ENCODE data around the gene C1orf35.
"Not testable (repeated sequence)": the region's sequence is repeated elsewhere in the genome, so short reads cannot be mapped to it uniquely, and the experiment has no call there.

The C1orf35 gene

DNA sequence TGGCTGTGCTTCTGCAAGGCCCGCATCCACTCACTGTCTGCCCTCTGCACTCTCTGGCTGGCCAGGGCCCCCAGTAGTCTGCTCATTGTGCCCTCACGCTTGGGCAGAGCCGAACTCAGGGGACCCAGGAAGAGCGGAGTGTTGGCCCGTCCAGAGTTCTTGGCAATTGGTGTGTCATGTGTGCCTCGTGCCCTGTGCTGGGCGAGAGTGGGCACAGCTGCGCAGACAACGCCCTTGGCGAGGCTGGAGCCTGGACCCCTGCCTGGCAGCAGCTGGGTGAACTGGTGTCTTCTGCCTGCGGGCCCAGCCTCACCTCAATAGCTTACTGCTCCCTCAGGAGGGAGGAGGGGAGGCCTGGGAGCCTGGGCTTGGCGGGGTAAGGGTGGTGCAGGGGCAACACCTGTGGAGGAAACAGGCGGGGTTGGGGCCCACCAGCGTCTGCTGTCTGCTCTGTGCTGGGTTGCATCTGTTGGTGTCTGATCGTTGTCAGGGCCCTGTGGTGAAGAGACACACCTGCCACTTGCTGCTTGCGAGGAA is 39.1 kb upstream of the C1orf35 start:
- no peak for DNase-seq

DNA sequence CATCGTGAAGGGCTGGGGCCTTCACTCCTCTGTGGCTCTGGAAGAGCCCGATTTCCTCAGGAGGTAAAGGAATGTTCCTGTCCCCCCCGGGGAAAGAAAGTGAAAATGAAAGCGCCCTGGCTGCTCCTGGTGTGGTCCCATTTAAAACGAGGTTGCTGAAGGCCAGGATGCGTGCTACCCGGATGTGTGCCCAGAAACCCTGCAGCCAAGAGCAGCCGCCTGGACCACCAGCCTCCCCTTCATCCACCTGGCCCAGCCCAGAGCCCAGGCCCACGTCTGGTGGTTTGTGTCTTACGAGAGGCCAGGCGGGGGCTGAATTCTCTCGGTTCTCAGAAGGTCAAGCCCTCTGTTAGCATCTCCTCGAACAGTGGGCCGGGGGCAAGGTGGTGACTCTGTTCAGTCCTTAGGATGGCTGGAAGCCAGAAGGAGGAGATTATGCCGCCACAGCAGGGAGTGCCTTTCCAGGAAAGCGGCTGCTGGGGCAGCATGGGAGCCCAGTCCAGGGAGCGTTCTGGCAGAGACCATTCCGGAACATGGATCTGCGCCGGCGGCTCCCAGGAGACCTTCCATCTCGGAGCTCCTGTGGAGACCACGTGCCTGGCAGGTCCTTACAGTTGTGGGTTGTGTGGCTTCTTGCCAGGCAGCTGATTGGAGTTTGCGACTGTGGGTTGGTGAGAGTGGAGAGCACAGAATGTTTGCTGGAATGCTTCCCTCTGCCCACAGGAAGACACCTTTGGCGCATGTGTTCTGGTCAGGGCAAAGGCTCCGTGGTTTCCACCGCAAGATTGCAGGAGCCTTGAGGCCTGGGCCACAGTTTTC is 38.3 kb upstream of the C1orf35 start:
- peak in 1 of 2 donors; percentile 43 for DNase-seq

DNA sequence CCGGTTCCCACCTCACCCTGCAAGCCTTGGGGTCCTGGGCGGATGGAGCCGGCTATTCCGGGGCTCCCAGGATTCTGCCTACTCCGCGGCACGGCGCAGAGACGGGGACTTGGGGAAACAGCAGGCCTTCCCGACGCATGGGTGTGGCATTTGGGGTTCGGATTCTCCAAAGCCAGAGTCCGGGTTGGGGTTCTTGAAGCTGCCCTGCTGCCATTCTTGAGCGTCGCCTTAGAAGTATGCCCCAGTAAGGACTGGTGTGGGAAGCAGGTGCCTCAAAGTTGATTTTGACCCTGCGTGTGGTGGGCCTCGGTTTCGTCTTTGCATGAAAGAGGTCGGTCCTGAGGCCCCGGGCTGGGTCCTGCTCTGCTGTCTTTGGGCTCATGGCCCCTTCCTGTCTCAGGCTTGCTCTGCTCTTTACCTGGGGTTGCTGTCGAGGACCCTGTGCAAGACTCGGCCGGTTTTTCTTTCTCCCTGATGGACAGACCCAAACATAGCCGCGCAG is 37.6 kb upstream of the C1orf35 start:
- no peak for DNase-seq

DNA sequence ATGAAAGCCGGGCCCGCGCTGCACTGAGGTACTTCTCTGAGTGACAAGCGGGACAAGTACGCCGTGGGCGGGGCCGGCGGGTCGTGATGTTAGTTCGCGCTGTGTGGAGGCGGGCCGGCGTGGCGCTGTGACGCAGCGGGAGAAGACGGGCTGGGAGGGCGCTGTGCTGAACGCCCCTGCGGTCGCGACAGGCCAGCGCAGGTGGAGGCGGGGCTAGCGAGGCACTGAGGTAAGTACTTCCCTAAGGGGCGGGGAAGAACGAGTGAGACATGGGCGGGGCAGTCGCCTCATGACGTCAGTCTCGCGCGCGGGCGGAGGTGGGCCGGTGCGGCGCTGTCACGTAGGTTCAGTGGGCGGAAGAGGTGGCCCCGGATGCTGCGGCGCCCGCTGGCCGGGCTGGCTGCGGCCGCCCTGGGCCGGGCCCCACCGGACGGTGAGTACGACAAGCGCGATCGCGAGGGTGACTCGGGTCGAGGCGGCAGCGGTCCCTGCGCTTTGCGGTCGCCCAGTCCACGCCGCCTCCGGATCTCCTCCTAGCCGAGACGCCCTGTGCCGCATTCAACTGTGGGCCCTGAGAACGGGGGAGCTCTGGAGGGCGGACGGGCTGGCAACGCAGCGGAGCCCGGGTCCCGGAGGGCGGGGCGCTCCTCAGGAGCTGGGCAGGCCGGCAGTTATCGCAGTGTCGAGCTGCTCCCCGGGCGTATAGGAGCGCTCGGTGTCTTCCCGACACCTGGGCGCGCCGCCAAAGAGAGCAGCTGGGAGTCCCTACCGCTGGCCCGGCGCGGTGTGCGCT is 37.0 kb upstream of the C1orf35 start, which contains the start of gene GUK1:
Gene GUK1, plus strand, starts transcription at position 349 of the 793 bp plus-strand sequence. Its CDS starts 24 bp downstream, at position 373.
- DNase-seq, result peak; percentile 100

DNA sequence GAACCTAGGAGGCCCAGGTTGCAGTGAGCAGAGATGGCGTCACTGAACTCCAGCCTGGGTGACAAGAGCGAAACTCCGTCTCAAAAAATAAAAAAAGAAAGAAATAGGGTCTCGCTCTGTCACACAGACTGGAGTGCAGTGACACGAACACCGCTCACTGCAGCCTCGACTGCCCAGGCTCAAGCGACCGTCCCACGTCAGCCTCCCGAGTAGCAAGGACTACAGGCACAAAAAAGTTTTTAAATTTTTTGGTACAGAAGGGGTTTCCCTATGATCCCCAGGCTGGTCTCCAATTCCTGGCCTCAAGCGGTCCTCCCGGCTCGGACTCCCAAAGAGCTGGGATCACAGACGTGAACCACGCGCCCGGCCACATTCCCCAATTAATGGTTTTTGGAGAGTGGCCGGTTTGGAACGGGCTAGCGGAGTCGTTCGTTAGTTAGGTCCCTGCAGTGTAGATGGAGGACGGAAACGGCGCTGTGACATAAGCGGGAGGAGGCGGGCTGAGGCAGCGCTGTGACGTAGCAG is 36.3 kb upstream of the C1orf35 start:
- peak in 1 of 2 donors; percentile 28 for DNase-seq

DNA sequence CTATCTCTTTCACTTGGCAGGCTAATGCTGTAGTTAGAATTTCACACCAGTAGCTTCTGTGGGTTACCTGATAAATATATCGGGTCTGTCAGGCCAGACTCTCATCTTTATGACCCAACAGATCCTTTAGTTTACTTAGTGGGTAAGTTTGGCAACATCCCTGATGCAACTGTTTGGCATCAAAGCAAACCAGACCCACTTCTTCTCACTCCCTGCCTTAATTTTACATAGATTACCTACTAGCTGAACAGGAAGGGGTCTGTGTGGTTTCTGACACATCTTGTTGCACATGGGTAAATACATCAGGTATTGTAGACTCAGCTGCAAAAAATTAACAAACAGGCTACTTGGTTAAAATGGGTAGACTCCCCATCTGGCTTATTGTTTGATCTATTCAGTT is 33.8 kb upstream of the C1orf35 start:
- DNase-seq, result no peak

DNA sequence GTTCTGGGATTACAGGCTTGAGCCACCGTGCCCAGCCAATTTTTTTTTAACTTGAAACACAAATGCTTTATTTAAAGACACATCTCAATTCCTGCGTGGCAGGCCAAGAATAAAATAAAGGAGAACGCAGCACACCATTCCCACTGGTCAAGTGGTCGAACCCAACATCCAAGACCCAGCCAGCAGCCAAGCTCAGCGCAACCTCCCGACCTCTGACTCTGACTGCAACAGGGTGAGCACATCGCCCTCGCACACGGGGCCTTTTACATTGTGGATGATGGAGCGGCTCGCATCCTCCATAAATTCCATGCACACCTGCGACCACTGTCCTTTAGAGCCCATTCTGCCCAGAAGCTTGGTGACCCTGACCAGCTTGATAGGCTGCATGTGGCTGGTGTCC is 31.5 kb upstream of the C1orf35 start:
- no peak for DNase-seq

DNA sequence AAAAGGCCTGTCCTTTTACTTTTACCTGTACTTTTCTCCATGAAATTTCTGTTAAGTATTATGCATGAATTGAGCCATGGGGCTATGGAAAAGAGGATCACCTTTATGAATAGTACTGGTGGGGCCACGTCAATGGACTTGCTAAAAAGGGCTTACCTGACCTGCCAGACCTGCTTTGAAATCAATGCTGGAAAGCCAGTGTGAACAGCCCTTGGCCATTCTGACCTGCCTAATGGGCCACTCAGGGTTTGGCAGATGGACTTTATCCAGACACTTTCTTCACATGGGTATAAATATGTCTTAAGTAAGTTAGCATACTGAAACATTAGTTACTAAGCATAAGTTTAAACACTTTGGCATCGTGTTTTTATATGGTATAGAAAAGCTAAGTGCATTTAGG is 28.6 kb upstream of the C1orf35 start:
- no peak for DNase-seq

DNA sequence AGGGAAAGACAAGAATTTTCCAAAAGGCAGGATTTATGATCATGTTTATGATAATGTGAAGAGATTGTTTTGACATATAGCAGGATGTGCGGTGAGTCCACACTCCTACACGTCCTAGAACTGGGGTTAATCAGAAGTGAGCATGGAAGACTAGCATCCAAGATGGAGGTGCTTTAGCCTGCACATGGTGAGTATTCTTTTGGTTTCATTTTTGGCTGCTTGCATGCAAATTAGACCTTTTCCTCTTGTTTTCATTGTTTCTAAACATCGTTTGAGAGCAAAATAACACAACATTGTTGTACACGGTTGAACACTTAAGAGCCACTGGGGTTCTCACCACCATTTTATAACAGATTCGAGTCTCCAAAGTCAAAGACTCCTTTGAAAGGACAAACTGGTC is 22.1 kb upstream of the C1orf35 start:
- DNase-seq, result no peak

DNA sequence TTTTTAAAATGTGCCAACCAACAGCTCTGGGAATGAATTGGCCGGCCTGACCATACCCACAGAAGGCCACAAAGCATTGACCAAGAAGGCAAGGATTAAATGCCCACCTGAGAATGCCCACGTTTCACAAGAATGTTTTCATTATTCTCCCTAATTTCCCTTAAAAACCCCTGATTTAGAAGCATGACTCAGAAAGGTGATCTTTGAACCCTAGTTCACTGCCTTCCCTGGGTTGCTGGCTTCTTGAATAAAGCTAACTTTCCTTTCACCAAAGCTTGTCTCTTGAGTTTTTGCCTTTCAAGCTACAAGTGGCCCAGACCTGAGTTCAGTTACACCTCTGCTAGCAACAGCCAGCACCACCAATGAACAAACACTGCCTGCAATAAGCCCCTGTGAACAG is 20.4 kb upstream of the C1orf35 start:
- no peak for DNase-seq

DNA sequence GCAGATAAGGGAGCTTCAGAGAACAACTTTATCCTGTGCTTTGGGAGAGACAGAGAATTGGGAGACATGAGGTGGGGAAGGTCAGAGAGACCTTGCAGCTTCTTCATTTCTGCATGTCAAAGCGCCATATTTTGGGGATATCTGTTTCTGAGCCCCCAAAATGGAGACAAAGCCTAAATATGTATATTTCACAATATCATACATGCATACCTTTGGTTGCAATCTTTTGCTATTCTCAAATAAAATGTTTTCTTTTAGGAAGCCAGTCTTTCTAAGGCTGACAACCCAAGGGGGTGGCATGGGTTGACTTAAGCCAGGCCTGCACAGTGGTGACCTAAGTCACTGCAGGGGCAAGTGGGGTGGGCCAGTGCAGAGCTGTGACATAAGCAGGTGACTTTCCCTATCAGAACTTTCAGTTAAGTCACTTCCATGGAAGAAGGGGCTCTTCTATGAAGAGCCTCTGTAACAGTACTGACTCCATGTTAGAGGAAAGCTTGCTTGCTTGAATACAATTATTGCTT is 19.9 kb upstream of the C1orf35 start:
- DNase-seq, result no peak

DNA sequence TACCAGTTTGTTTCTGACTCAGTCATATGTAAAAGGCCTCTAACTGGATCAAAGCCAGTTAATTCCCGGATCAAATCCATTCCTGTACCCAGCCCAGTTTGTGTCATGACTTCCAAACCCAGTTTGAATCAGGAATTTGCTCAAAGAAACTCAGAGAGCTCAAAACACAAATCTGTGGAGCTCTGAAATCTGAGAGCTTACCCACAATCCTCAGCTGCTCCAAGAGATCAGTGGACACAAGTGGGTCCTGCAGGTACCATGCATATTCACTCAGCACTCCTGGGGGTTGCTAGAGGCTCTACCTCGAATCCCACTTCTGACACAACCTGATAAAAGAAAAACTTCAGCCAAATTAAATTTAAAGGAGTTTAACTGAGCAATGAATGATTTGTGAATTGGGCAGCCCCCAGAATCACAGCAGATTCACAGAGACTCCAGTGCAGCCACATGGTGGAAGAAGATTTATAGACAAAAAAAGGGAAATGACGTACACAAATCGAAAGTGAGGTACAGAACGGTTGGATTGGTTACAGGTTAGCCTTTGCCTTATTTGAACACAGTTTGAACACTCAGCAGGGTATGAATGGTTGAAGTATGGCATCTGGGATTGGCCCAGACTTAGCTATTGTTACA is 17.8 kb upstream of the C1orf35 start:
- DNase-seq, result no peak

DNA sequence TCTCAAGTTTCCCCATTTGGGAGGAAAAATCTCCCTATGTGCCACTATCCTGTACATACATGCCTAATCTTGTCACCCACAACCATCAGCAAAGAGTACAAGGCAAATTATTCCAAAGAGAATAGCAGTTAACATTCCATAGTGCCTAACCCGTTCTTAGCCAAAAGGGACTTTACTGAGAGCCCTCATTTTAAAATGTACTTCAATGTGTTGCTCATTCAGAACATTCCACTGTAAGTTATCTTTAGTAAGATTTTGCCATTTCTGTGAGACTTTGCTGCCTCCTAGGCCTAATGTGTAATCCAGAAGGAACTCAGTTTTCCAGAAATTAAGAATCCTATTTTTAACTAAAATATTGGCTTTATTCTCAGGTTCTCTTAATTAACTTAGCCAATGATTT is 17.2 kb upstream of the C1orf35 start:
- DNase-seq, result no peak

DNA sequence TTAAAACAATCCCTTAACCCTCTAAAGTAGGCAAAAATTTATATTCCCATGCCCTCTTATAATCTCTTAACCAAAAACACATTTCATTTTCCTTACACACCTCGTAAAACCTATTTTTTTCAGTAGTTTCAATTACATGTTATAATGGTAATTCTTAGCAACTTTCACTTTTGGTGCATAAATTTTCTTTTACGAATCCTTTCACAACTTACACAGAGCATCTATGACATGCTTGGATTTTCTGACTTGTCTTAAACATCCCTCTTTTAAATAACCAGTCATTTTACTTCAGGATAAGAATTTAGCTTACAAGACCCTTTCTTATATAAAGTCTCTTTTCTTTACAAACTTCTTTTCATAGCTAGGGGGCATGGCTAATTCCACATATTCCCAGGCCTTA is 14.9 kb upstream of the C1orf35 start:
- no peak for DNase-seq

DNA sequence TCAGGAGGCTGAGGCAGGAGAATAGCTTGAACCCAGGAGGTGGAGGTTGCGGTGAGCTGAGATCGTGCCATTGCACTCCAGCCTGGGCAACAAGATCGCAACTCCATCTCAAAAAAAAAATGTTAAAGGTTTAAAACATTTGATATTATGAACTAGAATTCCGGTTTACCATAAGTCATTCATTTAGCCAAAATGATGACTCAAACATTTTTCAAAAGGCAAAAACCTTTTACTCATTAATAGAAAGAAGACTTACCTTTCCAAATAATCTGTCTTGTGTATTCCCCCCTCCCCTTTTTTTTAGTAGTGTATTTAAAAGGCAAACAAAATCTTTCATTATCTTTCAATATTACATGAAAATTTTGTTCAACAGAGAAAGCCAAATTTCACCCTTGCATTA is 14.2 kb upstream of the C1orf35 start:
- no peak for DNase-seq

DNA sequence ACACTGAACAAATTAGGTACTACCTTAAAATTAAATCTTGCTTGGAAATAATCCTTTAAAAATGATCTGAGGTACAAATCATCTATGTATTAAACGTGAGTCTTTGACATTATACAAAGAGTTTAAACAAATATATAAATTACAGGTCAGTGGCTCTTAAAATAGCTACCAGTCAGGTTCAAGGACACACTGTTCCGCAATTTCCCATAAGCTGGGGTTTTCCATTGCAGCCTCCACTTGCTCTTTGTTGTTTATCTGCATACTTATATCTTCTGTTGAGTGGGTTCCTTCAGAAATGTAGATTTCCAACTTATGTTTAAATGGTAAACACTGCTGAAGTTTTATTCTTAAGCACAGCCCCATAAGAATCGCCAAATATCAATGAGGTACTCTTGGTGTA is 11.7 kb upstream of the C1orf35 start:
- no peak for DNase-seq

DNA sequence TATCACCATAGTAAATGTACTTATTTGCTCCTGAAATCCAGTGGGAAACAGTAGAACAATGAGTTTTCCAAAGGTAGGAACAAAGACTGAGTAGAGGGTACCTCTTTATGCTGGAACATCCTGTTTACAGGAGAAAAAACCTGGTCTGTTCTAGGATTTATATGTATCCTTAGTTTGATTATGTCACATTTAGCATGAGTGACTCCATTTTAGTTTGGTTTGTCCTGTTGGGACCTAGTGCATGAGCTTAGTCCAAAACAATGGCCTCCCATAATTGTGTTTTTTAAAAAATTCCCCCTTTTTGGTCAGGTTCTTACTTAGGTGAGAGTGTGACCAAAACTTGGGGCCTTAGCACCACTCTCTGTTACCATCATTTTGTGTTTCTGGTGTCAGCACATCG is 9.5 kb upstream of the C1orf35 start:
- no peak for DNase-seq

DNA sequence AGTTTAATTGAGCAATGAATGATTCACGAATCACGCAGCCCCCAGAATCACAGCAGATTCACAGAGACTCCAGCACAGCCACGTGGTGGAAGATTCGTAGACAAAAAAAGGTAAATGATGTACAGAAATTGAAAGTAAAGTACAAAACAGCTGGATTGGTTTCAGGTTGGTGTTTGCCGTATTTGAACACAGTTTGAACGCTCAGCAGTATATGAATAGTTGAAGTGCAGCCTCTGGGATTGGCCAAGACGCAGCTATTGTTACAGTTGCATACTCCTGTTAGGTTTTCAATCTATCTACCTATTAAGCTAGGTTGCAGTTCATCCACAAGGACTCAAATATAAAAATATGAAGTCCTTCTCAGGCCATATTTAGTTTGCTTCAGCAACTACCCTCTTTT is 9.0 kb upstream of the C1orf35 start:
- DNase-seq, result no peak

DNA sequence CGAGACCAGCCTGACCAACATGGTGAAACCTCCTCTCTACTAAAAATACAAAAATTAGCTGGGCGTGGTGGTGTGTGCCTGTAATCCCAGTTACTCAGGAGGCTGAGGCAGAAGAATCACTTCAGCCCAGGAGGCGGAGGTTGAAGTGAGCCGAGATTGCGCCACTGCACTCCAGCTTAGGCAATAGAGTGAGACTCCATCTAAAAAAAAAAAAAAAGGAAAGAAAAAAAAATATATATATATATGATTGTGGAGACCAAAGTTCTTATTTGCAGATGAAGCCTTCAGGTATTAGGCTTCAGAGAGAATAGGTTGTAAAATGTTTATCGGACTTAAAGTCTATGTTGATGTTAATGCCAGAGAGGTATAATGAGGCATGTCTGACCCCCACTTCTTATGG is 8.2 kb upstream of the C1orf35 start:
- DNase-seq, result not testable (repeated sequence)

DNA sequence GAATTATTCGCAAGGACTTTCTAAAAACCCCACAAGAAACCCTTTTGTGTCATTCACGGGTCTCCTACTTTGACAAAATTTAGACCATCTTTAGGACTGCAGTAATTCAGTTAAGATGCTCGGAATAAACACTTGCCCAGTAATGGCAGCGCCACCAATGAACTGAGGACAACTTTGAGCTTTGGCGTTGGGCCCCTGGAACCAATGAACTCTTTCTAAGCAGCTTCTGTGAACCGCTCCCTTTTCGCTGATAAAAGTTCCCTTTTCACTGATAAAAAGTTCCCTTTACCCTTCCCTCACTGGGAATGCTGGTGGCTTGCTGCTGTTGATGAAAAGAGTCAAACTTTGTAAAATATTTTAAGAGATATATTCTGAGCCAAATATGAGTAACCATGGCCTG is 7.4 kb upstream of the C1orf35 start:
- no peak for DNase-seq

DNA sequence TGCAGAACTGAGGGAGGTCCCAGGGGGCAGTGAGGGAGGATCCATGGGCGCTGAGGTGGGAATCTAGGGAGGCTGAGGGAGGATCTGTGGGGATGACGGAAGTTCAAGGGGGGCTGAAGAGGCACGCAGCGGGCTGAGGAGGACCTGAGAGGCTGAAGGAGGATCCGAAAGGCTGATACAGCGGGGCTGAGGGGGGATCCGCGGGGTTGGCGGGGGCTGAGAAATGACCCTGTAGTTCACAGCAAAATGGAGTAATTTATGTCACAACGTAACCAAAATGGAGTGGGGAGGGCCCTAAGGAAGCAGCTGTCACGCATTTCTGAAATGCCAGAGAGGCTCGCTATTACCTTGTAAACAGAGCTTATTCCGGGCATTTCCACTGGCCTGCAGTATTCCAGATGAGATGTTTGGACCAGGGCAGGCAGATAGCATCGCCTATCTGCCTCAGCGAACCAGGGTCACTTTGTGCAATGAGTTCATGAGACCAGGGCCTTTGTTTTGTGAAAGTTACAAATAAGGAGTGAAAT is 6.9 kb upstream of the C1orf35 start:
- no peak for DNase-seq
